ENCODE measurements around the gene UGT2B17.

- TF ChIP-seq CTCF (IDR thresholded peaks at IDR 0.05), result no peak
- TF ChIP-seq POLR2A (IDR thresholded peaks at IDR 0.05), result no peak
These were observed 37.6 kb upstream of the UGT2B17 start for GRCh38 chr4:68613752-68614151.
